H1 (cell line): ENCODE data around the gene DPEP2. TPM values are rescaled to one million over a fixed set of nuclear protein-coding genes. Genes with fewer than 3 reads are reported as not detected.

Source experiments
- RBBP5 ChIP-seq: IDR thresholded peaks from 2 replicates; pipeline ENCODE4 v1.7.1; 2012; ENCODE audit warnings: low read depth, mild to moderate bottlenecking, inconsistent platforms, low read length, moderate library complexity, borderline replicate concordance
- RXRA ChIP-seq: IDR thresholded peaks from 2 replicates; pipeline ENCODE4 v1.6.1; 2011; ENCODE audit warnings: low read depth, mild to moderate bottlenecking, low read length, moderate library complexity; ENCODE audit not compliant: insufficient read depth
- polyA plus RNA-seq, 7 experiments: library from polyadenylated mRNA; depleted of rRNA in 3 of 7; stranded (reverse) in 5 of 7; unstranded in 2 of 7; fragments of >200 nt in 5 of 7; fragments of 200-250 nt in 2 of 7; gene quantifications; 1 replicate in 5 of 7; 2 replicates in 1 of 7; 4 replicates in 1 of 7; pipeline versions ENCODE4 v1.2.1 to v1.2.3, GENCODE V29; 2011 to 2013; ENCODE audit warnings: missing spikeins in 2 of 7, mixed read lengths in 2 of 7
- total RNA-seq: library from RNA; stranded (reverse); fragmentation: NEBNext Ultra II Directional; extraction: Animal tissue kit (Norgen Biotek cat#: 25700); gene quantifications from 2 replicates; pipeline ENCODE4 v1.2.1, GENCODE V29; 2021

DPEP2 gene
- total and polyA plus RNA-seq, 2 of the 8 experiments (the other 6 are each of a cell fraction or from before 2014, with no cell fraction given) = not detected

GRCh38 chr16:67961551-67961957, 37.7 kb downstream of the DPEP2 start (continued):
- TF ChIP-seq RBBP5 (no peak), RXRA (no peak)
